ENCODE results near the gene PCTP.

Gene PCTP

GRCh38 chr17:55750750-55751657 lies at the start of gene PCTP:
TSS of gene PCTP (plus strand) at chr17:55751051. CDS start at chr17:55751104, 53 bp downstream.
- peak within 1 kb of the TSS; percentile 87 for H3K27ac ChIP-seq (ENCODE audit: low read depth, low read length)

GRCh38 chr17:55702150-55702549 lies 48.7 kb upstream of the PCTP start:
- Histone ChIP-seq H3K36me3 (ENCODE audit: control insufficient read depth, insufficient read depth, low read length) (no peaks in the 10 kb centered on the region), H3K9ac (ENCODE audit: low read depth, low read length) (no peak overlapping the region), H3K4me1 (ENCODE audit: control insufficient read depth, insufficient read depth, low read length) (peaks cover 5% of the 10 kb centered on the region), H3K27ac (ENCODE audit: low read depth, low read length) (no peak overlapping the region), H3K4me3 (ENCODE audit: low read depth, low read length) (no peak overlapping the region), H3K27me3 (ENCODE audit: control insufficient read depth, insufficient read depth, low read length) (no peaks in the 10 kb centered on the region), H3K9me3 (ENCODE audit: control insufficient read depth, insufficient read depth, low read length) (no peaks in the 10 kb centered on the region)

More at GRCh38 chr17:55750750-55751657, at the start of gene PCTP:
- H3K4me1 ChIP-seq (ENCODE audit: control insufficient read depth, insufficient read depth, low read length): peaks cover 9% of the 10 kb centered on the region
- peak within 1 kb of the TSS; percentile 70 for H3K9ac ChIP-seq (ENCODE audit: low read depth, low read length)
- no peaks in the 10 kb centered on the region for H3K9me3 ChIP-seq (ENCODE audit: control insufficient read depth, insufficient read depth, low read length)
- H3K4me3 ChIP-seq (ENCODE audit: low read depth, low read length): peak within 1 kb of the TSS; percentile 81
- H3K27me3 ChIP-seq (ENCODE audit: control insufficient read depth, insufficient read depth, low read length): no peaks in the 10 kb centered on the region
- no peaks in the 10 kb centered on the region for H3K36me3 ChIP-seq (ENCODE audit: control insufficient read depth, insufficient read depth, low read length)

- Histone ChIP-seq H3K36me3 (ENCODE audit: control insufficient read depth, insufficient read depth, low read length) (no peaks in the 10 kb centered on the region), H3K27me3 (ENCODE audit: control insufficient read depth, insufficient read depth, low read length) (no peaks in the 10 kb centered on the region), H3K9ac (ENCODE audit: low read depth, low read length) (no peak overlapping the region), H3K4me3 (ENCODE audit: low read depth, low read length) (no peak overlapping the region), H3K27ac (ENCODE audit: low read depth, low read length) (no peak overlapping the region), H3K4me1 (ENCODE audit: control insufficient read depth, insufficient read depth, low read length) (peaks cover 13% of the 10 kb centered on the region), H3K9me3 (ENCODE audit: control insufficient read depth, insufficient read depth, low read length) (no peaks in the 10 kb centered on the region)
Measured at GRCh38 chr17:55704401-55704800, 46.5 kb upstream of the PCTP start.

DNA sequence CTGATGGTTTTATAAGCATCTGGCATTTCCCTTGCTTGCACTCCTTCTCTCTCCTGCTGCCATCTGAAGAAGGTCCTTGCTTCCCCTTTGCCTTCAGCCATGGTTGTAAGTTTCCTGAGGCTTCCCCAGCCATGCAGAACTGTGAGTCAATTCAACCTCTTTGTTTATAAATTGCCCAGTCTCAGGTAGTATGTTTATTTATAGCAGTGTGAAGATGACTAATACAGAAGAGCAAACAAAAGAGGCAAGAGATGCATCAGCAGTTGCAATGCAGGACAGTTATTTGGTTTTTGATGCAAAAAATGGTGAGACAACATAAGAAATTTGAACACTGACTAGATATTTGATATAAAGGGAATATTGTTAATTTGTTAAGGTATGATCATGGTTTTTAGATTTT lies 45.0 kb upstream of the PCTP start:
- no peaks in the 10 kb centered on the region for H3K27me3 ChIP-seq (ENCODE audit: control insufficient read depth, insufficient read depth, low read length)
- H3K9me3 ChIP-seq (ENCODE audit: control insufficient read depth, insufficient read depth, low read length): no peaks in the 10 kb centered on the region
- no peak overlapping the region for H3K27ac ChIP-seq (ENCODE audit: low read depth, low read length)
- H3K9ac ChIP-seq (ENCODE audit: low read depth, low read length): no peak overlapping the region
- no peak overlapping the region for H3K4me3 ChIP-seq (ENCODE audit: low read depth, low read length)
- H3K36me3 ChIP-seq (ENCODE audit: control insufficient read depth, insufficient read depth, low read length): no peaks in the 10 kb centered on the region
- H3K4me1 ChIP-seq (ENCODE audit: control insufficient read depth, insufficient read depth, low read length): peaks cover 13% of the 10 kb centered on the region

- H3K27ac ChIP-seq (ENCODE audit: low read depth, low read length): peak overlapping the region; percentile 43
- no peak overlapping the region for H3K9ac ChIP-seq (ENCODE audit: low read depth, low read length)
- no peaks in the 10 kb centered on the region for H3K36me3 ChIP-seq (ENCODE audit: control insufficient read depth, insufficient read depth, low read length)
- H3K27me3 ChIP-seq (ENCODE audit: control insufficient read depth, insufficient read depth, low read length): no peaks in the 10 kb centered on the region
- no peaks in the 10 kb centered on the region for H3K9me3 ChIP-seq (ENCODE audit: control insufficient read depth, insufficient read depth, low read length)
- no peak overlapping the region for H3K4me3 ChIP-seq (ENCODE audit: low read depth, low read length)
- H3K4me1 ChIP-seq (ENCODE audit: control insufficient read depth, insufficient read depth, low read length): peaks cover 15% of the 10 kb centered on the region
Measured at GRCh38 chr17:55706808-55707773, 43.8 kb upstream of the PCTP start.

DNA sequence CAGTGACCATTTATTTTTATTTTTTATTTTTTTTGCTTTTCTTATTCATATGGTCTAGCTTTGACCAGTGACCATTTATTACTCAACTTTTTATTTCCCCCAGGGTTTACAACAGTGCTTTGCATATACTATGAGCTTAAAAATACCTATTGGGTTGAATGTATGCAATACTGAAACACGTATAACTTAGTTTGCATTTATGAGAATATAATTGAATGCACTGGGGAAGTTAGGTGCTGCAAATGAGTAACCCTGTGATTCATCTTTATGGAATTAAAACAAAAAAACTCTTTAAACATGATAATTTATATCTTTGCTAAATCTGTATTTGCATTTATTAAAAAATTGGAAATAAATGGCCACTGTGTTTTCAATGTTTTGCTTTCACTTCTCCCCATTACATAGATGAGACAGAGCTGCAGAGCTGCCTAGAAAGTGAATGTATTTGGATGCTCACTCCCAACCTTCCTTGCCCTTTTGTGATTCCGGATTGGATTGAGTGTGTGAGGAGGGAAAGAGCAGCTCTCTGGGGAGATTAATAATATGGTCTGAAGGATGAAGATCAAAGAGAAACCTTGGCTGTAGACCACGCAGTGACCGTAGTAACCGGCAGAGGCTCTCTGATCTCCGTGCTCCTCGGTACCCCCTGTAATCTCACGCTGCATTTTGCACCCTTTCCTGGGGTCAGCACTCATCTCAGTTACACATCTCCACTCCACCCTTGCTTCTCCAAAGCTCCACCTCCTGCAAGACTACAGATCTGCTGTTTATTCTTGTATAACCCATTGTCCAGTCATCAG lies 42.5 kb upstream of the PCTP start:
- no peak overlapping the region for H3K27ac ChIP-seq (ENCODE audit: low read depth, low read length)
- no peak overlapping the region for H3K4me3 ChIP-seq (ENCODE audit: low read depth, low read length)
- H3K9me3 ChIP-seq (ENCODE audit: control insufficient read depth, insufficient read depth, low read length): no peaks in the 10 kb centered on the region
- peaks cover 16% of the 10 kb centered on the region for H3K4me1 ChIP-seq (ENCODE audit: control insufficient read depth, insufficient read depth, low read length)
- H3K9ac ChIP-seq (ENCODE audit: low read depth, low read length): no peak overlapping the region
- no peaks in the 10 kb centered on the region for H3K36me3 ChIP-seq (ENCODE audit: control insufficient read depth, insufficient read depth, low read length)
- H3K27me3 ChIP-seq (ENCODE audit: control insufficient read depth, insufficient read depth, low read length): no peaks in the 10 kb centered on the region

- H3K9ac ChIP-seq (ENCODE audit: low read depth, low read length): no peak overlapping the region
- no peaks in the 10 kb centered on the region for H3K27me3 ChIP-seq (ENCODE audit: control insufficient read depth, insufficient read depth, low read length)
- no peak overlapping the region for H3K27ac ChIP-seq (ENCODE audit: low read depth, low read length)
- H3K36me3 ChIP-seq (ENCODE audit: control insufficient read depth, insufficient read depth, low read length): no peaks in the 10 kb centered on the region
- peaks cover 16% of the 10 kb centered on the region for H3K4me1 ChIP-seq (ENCODE audit: control insufficient read depth, insufficient read depth, low read length)
- no peak overlapping the region for H3K4me3 ChIP-seq (ENCODE audit: low read depth, low read length)
- no peaks in the 10 kb centered on the region for H3K9me3 ChIP-seq (ENCODE audit: control insufficient read depth, insufficient read depth, low read length)
Measured at GRCh38 chr17:55709440-55709839, 41.4 kb upstream of the PCTP start.

- no peak overlapping the region for H3K4me3 ChIP-seq (ENCODE audit: low read depth, low read length)
- H3K27me3 ChIP-seq (ENCODE audit: control insufficient read depth, insufficient read depth, low read length): no peaks in the 10 kb centered on the region
- no peak overlapping the region for H3K9ac ChIP-seq (ENCODE audit: low read depth, low read length)
- peaks cover 16% of the 10 kb centered on the region for H3K4me1 ChIP-seq (ENCODE audit: control insufficient read depth, insufficient read depth, low read length)
- no peak overlapping the region for H3K27ac ChIP-seq (ENCODE audit: low read depth, low read length)
- H3K36me3 ChIP-seq (ENCODE audit: control insufficient read depth, insufficient read depth, low read length): no peaks in the 10 kb centered on the region
- no peaks in the 10 kb centered on the region for H3K9me3 ChIP-seq (ENCODE audit: control insufficient read depth, insufficient read depth, low read length)
Measured at GRCh38 chr17:55709984-55710383, 40.9 kb upstream of the PCTP start.

DNA sequence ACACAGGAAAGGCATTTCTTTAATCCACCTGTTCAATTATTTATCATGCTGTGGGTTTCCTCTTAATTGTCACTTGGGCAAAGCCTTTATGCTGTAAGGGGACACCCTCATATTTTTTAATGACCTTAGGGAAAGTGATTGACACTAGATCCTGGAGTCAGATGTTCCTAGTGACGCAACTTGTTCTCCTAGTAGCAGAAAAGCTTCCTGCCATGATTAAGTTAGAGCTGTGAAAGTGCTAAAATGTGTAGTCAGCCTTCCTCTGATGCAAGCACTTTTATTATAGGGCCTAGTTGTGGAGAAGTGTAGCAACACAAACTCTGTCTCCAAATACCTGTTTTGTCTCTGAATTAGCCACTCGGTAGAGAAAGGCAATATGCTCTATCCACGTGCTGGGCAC lies 40.4 kb upstream of the PCTP start:
- peaks cover 16% of the 10 kb centered on the region for H3K4me1 ChIP-seq (ENCODE audit: control insufficient read depth, insufficient read depth, low read length)
- no peaks in the 10 kb centered on the region for H3K9me3 ChIP-seq (ENCODE audit: control insufficient read depth, insufficient read depth, low read length)
- H3K4me3 ChIP-seq (ENCODE audit: low read depth, low read length): no peak overlapping the region
- H3K36me3 ChIP-seq (ENCODE audit: control insufficient read depth, insufficient read depth, low read length): no peaks in the 10 kb centered on the region
- no peaks in the 10 kb centered on the region for H3K27me3 ChIP-seq (ENCODE audit: control insufficient read depth, insufficient read depth, low read length)
- no peak overlapping the region for H3K27ac ChIP-seq (ENCODE audit: low read depth, low read length)
- H3K9ac ChIP-seq (ENCODE audit: low read depth, low read length): no peak overlapping the region

DNA sequence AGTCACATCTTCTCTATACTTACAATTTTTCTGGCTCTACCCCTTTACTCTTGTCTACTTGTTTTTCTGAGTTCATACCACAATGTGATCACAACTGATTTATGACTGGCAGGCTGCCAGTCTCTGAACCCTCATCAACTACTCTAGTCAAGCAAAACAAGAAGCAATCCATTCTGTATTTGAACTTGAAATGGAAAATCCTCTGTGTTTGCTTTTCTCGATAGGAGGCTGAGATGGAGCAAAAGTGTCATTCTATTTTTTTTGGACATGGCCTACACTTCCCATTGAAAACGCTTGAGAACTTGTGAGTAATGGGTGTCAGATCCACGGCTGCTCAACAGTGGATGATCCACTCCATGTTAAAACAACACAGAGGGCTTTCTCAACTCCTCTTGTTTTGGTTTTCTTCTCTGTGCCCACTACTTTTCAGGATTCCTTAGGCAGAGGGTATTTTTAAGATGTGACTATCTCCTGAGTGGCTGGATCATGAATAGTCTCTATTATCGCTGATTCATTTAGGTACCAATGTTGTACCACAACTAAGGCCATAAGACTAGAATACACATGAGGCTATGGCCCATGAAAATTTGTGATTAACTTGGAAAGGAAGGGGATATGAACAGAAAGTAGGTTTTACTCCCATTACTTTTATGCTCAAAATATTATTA lies 39.9 kb upstream of the PCTP start:
- H3K27me3 ChIP-seq (ENCODE audit: control insufficient read depth, insufficient read depth, low read length): no peaks in the 10 kb centered on the region
- no peaks in the 10 kb centered on the region for H3K9me3 ChIP-seq (ENCODE audit: control insufficient read depth, insufficient read depth, low read length)
- no peaks in the 10 kb centered on the region for H3K36me3 ChIP-seq (ENCODE audit: control insufficient read depth, insufficient read depth, low read length)
- peaks cover 16% of the 10 kb centered on the region for H3K4me1 ChIP-seq (ENCODE audit: control insufficient read depth, insufficient read depth, low read length)
- no peak overlapping the region for H3K4me3 ChIP-seq (ENCODE audit: low read depth, low read length)
- H3K9ac ChIP-seq (ENCODE audit: low read depth, low read length): no peak overlapping the region
- no peak overlapping the region for H3K27ac ChIP-seq (ENCODE audit: low read depth, low read length)

Data from HUES48 (cell line).